ENCODE measurements around the gene TMEM50B. TPM values are rescaled to one million over a fixed set of nuclear protein-coding genes. Genes with fewer than 3 reads are reported as not detected.

The TMEM50B gene
- total RNA-seq, 1 donor from 2014 or later, result 31.6 TPM

- no peak for TF ChIP-seq CTCF (IDR thresholded peaks at IDR 0.05; ENCODE audit: insufficient read depth, low read length, severe bottlenecking)
- H3K4me3 ChIP-seq (ENCODE audit: low read depth, low read length), result no peak overlapping the region
- DNase-seq (ENCODE audit: low read depth) (no peak), FAIRE-seq (no peak)
- H3K27me3 ChIP-seq (ENCODE audit: control insufficient read depth, insufficient read depth, low read length), result no peaks in the 10 kb centered on the region
- H3K36me3 ChIP-seq (ENCODE audit: control insufficient read depth, insufficient read depth, low read length), result no peaks in the 10 kb centered on the region
Observed at GRCh38 chr21:33487996-33488395, 8.2 kb upstream of the TMEM50B start.

- Histone ChIP-seq H3K27me3 (ENCODE audit: control insufficient read depth, insufficient read depth, low read length) (no peaks in the 10 kb centered on the region), H3K36me3 (ENCODE audit: control insufficient read depth, insufficient read depth, low read length) (no peaks in the 10 kb centered on the region), H3K4me3 (ENCODE audit: low read depth, low read length) (no peak overlapping the region)
- FAIRE-seq (peak; percentile 75), DNase-seq (ENCODE audit: low read depth) (no peak)
- TF ChIP-seq CTCF (IDR thresholded peaks at IDR 0.05; ENCODE audit: insufficient read depth, low read length, severe bottlenecking), result no peak
Observed at GRCh38 chr21:33481314-33481943, 1.7 kb upstream of the TMEM50B start.

- no peak for DNase-seq (ENCODE audit: low read depth)
- TF ChIP-seq CTCF (IDR thresholded peaks at IDR 0.05; ENCODE audit: insufficient read depth, low read length, severe bottlenecking), result no peak
- FAIRE-seq, result no peak
Observed at GRCh38 chr21:33480481-33481103, 818 bp upstream of the TMEM50B start.

DNA sequence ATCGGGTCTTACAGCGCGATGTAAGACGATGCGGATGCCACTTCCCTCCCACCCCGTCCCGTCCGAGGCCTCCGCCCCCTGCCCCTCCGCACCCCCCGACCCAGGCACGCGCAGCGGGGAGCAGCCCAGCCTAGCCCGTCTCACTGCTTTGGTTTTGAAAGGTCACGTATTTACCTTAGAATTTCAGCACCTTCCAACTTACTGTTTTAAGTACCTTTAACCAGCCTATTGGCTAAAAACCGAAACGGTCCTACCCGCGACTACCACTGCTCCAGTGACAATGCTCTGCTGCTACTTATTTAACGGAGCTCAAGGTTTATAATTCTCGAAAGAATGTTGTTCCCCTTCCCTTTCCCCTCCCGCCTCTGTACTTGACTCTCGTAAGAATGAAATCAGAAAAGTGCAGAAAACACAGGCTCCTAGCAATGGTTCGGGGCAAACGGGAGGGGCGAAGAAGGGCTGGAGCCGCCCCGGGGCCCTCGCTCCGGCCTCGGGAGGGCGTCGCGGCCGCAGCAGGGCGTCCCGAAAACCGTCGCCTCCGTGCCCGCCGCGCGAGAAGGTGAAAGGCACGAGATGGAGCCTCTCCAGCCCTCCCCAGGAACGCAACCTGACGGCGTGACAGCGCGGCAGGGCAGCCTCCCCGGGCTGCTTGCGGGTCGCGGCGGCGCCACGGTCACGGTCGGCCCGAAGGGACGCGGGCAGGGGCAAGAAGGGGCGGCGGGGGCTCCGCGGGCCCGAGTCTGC, 667 bp downstream of the TMEM50B start:
- peak; percentile 21 for TF ChIP-seq CTCF (IDR thresholded peaks at IDR 0.05; ENCODE audit: insufficient read depth, low read length, severe bottlenecking)
- DNase-seq (ENCODE audit: low read depth) (peak; percentile 25), FAIRE-seq (no peak)

More at GRCh38 chr21:33480481-33481103, 818 bp upstream of the TMEM50B start:
- Histone ChIP-seq H3K4me3 (ENCODE audit: low read depth, low read length) (peak overlapping the region; percentile 62), H3K27me3 (ENCODE audit: control insufficient read depth, insufficient read depth, low read length) (no peaks in the 10 kb centered on the region), H3K36me3 (ENCODE audit: control insufficient read depth, insufficient read depth, low read length) (no peaks in the 10 kb centered on the region)

GRCh38 chr21:33478182-33478581, 1.6 kb downstream of the TMEM50B start:
- Histone ChIP-seq H3K27me3 (ENCODE audit: control insufficient read depth, insufficient read depth, low read length) (no peaks in the 10 kb centered on the region), H3K4me3 (ENCODE audit: low read depth, low read length) (peak overlapping the region; percentile 62), H3K36me3 (ENCODE audit: control insufficient read depth, insufficient read depth, low read length) (no peaks in the 10 kb centered on the region)
- TF ChIP-seq CTCF (IDR thresholded peaks at IDR 0.05; ENCODE audit: insufficient read depth, low read length, severe bottlenecking), result no peak
- FAIRE-seq (no peak), DNase-seq (ENCODE audit: low read depth) (no peak)

More for the DNA sequence above, 667 bp downstream of the TMEM50B start:
- H3K4me3 ChIP-seq (ENCODE audit: low read depth, low read length), result peak overlapping the region; percentile 62
- H3K36me3 ChIP-seq (ENCODE audit: control insufficient read depth, insufficient read depth, low read length), result no peaks in the 10 kb centered on the region
- no peaks in the 10 kb centered on the region for H3K27me3 ChIP-seq (ENCODE audit: control insufficient read depth, insufficient read depth, low read length)

Measured in bronchial epithelial cell (primary cell).